SU-DHL-6 (cell line): ENCODE data around the gene GLYATL2.

ENCODE experiments used
- EZH2phosphoT487 ChIP-seq: fragments of 200-600 bp; sonication (generic), shearing (Covaris generic); conservative IDR thresholded peaks from 2 replicates; pipeline ENCODE4 v1.6.1; 2018; ENCODE audit warnings: mild to moderate bottlenecking, antibody characterized with exemption, low read length, moderate library complexity, mixed read lengths
- TF ChIP-seq, protein P1 (sequence below): fragments of 200-600 bp; sonication (generic); IDR thresholded peaks from one replicate; pipeline ENCODE4 v1.5.1; 2017; ENCODE audit warnings: antibody characterized with exemption, mild to moderate bottlenecking, low read length, moderate library complexity; ENCODE audit not compliant: insufficient read depth, poor library complexity, severe bottlenecking

DNA sequence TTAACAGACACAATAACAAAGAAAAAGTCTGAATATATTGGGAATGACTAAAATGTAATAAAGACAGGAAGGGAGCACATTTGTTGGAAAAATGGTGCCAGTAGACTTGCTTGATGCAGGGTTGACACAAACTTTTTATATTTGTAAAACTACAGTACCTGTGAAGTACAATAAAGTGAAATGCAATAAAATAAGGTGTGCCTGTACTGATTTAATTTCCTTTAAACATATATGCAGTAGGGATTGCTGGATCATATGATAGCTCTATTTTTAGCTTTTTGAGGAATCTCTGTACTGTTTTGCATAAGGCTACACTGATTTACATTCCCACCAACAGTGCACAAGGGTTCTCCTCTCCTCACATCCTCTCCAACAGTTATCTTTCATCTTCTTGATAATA is 12.3 kb upstream of the GLYATL2 start:
- TF ChIP-seq, protein P1, sequence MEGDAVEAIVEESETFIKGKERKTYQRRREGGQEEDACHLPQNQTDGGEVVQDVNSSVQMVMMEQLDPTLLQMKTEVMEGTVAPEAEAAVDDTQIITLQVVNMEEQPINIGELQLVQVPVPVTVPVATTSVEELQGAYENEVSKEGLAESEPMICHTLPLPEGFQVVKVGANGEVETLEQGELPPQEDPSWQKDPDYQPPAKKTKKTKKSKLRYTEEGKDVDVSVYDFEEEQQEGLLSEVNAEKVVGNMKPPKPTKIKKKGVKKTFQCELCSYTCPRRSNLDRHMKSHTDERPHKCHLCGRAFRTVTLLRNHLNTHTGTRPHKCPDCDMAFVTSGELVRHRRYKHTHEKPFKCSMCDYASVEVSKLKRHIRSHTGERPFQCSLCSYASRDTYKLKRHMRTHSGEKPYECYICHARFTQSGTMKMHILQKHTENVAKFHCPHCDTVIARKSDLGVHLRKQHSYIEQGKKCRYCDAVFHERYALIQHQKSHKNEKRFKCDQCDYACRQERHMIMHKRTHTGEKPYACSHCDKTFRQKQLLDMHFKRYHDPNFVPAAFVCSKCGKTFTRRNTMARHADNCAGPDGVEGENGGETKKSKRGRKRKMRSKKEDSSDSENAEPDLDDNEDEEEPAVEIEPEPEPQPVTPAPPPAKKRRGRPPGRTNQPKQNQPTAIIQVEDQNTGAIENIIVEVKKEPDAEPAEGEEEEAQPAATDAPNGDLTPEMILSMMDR: no peak
- no peak for TF ChIP-seq EZH2phosphoT487
